Immature natural killer cell (primary cell): ENCODE measurements around the gene RBM33. TPM values are rescaled to one million over a fixed set of nuclear protein-coding genes. Genes with fewer than 3 reads are reported as not detected.

Experiments
- DNase-seq, 3 donors: peaks; one replicate each; pipeline ENCODE4 v3.0.0; 2022; ENCODE audit warnings: mixed read lengths in 1 of 3
- H3K27ac Mint-ChIP-seq, 6 donors: one replicate each; pipeline ENCODE4 v1.8.0; 2020; ENCODE audit warnings: mixed read lengths in 6 of 6, mild to moderate bottlenecking in 5 of 6, inconsistent platforms in 4 of 6, moderate library complexity in 3 of 6
- H3K27me3 Mint-ChIP-seq, 3 donors: one replicate each; pipeline ENCODE4 v1.8.0; 2020 to 2021; ENCODE audit warnings: low read depth in 3 of 3, mild to moderate bottlenecking in 3 of 3, mixed read lengths in 3 of 3, moderate library complexity in 3 of 3, inconsistent platforms in 1 of 3
- H3K36me3 Mint-ChIP-seq, 3 donors: one replicate each; pipeline ENCODE4 v1.8.0; 2020; ENCODE audit warnings: mixed read lengths in 3 of 3, inconsistent platforms in 2 of 3, mild to moderate bottlenecking in 2 of 3
- H3K4me1 Mint-ChIP-seq, 2 donors: one replicate each; pipeline ENCODE4 v1.8.0; 2020; ENCODE audit warnings: inconsistent platforms in 2 of 2, mild to moderate bottlenecking in 2 of 2, mixed read lengths in 2 of 2, moderate library complexity in 1 of 2
- H3K4me3 Mint-ChIP-seq, 5 donors: one replicate each; pipeline ENCODE4 v1.8.0; 2020; ENCODE audit warnings: mild to moderate bottlenecking in 5 of 5, mixed read lengths in 5 of 5, inconsistent platforms in 3 of 5, moderate library complexity in 3 of 5
- H3K9me3 Mint-ChIP-seq, 6 donors: one replicate each; pipeline ENCODE4 v1.8.0; 2020; ENCODE audit warnings: mild to moderate bottlenecking in 6 of 6, mixed read lengths in 6 of 6, inconsistent platforms in 4 of 6, moderate library complexity in 3 of 6
- polyA plus RNA-seq, 3 donors: library from polyadenylated mRNA; unstranded; fragments of 300-500 nt; fragmentation: Illumina TruSeq; gene quantifications; one replicate each; pipeline ENCODE4 v1.2.3, GENCODE V29; 2021

Gene RBM33
- polyA plus RNA-seq, 3 donors from 2014 or later, result 10.9 to 61.5 (median 28.3) TPM

DNA sequence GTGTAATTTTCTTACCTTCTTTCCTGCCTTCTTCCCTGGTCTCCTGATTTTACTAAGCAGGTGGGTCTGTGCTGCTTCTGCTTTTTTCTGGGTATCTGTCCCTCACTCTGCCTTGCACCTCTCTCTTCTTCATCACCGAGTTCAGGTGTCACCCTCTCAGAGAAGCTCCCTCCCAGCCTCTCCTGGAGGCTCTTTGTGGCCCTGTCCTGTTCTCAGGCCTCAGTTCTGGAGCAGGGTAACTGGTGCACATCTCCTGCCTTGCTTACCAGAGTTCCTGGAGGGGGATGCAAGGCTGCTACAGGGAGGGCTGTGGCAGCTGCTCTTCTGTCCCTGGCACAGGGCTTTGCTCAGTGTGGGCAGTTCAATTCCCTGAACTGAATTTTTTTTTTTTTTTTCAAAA, 66.1 kb downstream of the RBM33 start:
- Mint-ChIP-seq H3K4me1 (peaks cover 27 to 38% of the 10 kb centered on the region in 2 donors), H3K27ac (no peak overlapping the region), H3K27me3 (peaks cover 0 to 5% (median 4%) of the 10 kb centered on the region in 3 donors), H3K4me3 (no peak overlapping the region), H3K9me3 (no peaks in the 10 kb centered on the region), H3K36me3 (peaks cover 4 to 21% (median 21%) of the 10 kb centered on the region in 3 donors)
- DNase-seq, result no peak

DNA sequence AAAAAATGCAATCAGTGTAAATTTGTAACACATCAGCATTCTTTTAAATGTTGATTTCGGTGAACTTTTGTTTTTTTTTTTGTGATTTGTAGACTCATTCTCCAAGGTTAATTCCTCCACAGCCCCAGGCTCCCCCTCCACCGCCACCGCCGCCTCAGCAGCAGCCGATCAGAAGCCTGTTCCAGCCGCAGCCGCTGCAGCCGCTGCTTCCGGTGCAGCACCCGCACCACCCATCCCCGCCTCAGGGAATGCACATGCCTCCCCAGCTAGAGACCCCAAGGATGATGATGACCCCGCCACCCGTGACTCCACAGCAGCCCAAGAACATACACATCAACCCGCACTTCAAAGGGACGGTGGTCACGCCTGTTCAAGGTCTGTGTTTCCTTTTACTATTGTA, 66.6 kb downstream of the RBM33 start:
- Mint-ChIP-seq H3K4me3 (no peak overlapping the region), H3K36me3 (peaks cover 4 to 21% (median 21%) of the 10 kb centered on the region in 3 donors), H3K4me1 (peaks cover 27 to 39% of the 10 kb centered on the region in 2 donors), H3K27me3 (peaks cover 0 to 5% (median 4%) of the 10 kb centered on the region in 3 donors), H3K27ac (no peak overlapping the region), H3K9me3 (no peaks in the 10 kb centered on the region)
- no peak for DNase-seq

DNA sequence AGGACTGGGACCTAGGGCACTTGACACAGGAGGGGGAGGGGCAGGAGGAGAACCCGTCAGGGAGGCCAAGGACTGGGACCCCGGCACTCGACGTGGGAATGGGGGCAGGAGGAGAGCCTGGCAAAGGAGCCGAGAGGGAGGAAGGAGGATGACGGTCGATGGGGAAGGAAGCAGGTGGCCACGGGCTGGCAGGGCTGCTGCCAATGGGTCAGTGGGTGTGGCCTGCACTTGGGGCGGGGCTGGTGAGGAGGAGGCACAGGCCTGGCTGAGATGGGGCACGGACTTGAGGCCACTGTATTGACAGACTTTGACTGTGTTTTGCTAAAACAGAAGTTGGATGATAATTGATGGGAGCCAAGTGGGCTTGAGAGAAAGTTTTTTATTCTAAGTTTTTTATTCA, 68.9 kb downstream of the RBM33 start:
- Mint-ChIP-seq H3K4me1 (peaks cover 28 to 53% of the 10 kb centered on the region in 2 donors), H3K36me3 (peaks cover 4 to 21% (median 18%) of the 10 kb centered on the region in 3 donors), H3K4me3 (no peak overlapping the region)

DNA sequence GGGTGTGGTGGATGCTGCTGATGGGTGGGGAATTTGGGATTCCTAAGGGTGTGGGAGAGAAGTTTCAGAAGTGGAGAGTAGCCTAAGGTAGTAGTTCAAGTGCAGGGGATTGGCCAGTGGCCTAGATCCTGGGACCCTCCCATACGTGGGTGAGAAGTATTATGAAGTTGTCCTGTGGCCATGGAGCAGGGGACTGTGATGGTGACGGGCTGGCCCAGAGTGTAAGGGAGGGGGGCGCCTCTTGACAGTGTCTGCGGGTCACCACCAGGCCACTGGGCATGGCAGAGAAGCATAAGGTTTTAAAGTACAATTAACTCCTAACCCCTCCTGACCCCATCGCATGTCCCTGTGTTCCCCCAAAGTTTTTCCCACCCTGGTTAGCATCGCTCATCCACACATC, 70.2 kb downstream of the RBM33 start:
- H3K9me3 Mint-ChIP-seq, result no peaks in the 10 kb centered on the region
- DNase-seq, result no peak
- no peak overlapping the region for H3K4me3 Mint-ChIP-seq
- peak overlapping the region in 4 of 6 donors; percentile 36 to 51 (median 36) for H3K27ac Mint-ChIP-seq
- H3K36me3 Mint-ChIP-seq, result peaks cover 4 to 21% (median 21%) of the 10 kb centered on the region in 3 donors
- H3K27me3 Mint-ChIP-seq, result peaks cover 0 to 5% (median 4%) of the 10 kb centered on the region in 3 donors
- H3K4me1 Mint-ChIP-seq, result peaks cover 28 to 53% of the 10 kb centered on the region in 2 donors

More for the DNA sequence above, 68.9 kb downstream of the RBM33 start:
- DNase-seq, result no peak
- peaks cover 0 to 5% (median 4%) of the 10 kb centered on the region in 3 donors for H3K27me3 Mint-ChIP-seq
- H3K27ac Mint-ChIP-seq, result peak overlapping the region in 5 of 6 donors; percentile 43 to 76 (median 64)
- H3K9me3 Mint-ChIP-seq, result no peaks in the 10 kb centered on the region

DNA sequence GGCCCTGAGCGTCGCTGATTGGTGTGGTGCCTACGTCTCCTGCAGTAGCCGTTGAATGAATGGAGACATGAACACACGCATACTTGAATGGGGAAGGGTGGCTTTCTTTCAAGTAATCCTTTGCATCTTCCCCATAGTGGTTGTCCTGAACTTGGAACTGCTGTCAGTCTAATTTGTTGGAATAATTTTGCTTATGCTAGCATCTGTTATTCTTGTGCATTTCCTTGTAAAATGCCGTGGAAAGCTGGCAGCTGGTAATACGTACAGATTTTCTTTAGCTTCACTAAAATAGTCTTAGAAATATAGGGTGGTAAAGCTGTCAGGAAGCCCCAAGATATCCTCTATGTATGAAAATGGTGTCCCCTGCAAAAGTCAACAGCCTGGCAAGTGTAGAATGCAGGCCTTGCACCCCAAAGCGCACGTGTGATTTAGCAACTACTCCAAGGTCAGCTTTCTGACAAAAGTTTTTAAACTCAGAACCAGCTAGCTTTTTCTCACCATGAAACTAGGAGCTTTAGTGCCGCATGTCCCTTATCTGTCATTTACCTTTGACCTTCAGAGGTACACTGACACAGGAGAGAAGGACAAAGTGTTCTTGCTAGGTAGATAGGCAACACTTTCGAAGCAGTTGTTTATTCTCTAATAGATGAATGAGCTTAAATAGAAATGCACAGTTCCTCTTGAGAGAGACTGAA, 70.8 kb downstream of the RBM33 start:
- Mint-ChIP-seq H3K27ac (peak overlapping the region in 1 of 6 donors; percentile 54), H3K4me1 (peaks cover 32 to 57% of the 10 kb centered on the region in 2 donors), H3K4me3 (no peak overlapping the region), H3K36me3 (peaks cover 4 to 21% (median 21%) of the 10 kb centered on the region in 3 donors), H3K27me3 (peaks cover 0 to 5% (median 4%) of the 10 kb centered on the region in 3 donors), H3K9me3 (no peaks in the 10 kb centered on the region)
- DNase-seq, result no peak

DNA sequence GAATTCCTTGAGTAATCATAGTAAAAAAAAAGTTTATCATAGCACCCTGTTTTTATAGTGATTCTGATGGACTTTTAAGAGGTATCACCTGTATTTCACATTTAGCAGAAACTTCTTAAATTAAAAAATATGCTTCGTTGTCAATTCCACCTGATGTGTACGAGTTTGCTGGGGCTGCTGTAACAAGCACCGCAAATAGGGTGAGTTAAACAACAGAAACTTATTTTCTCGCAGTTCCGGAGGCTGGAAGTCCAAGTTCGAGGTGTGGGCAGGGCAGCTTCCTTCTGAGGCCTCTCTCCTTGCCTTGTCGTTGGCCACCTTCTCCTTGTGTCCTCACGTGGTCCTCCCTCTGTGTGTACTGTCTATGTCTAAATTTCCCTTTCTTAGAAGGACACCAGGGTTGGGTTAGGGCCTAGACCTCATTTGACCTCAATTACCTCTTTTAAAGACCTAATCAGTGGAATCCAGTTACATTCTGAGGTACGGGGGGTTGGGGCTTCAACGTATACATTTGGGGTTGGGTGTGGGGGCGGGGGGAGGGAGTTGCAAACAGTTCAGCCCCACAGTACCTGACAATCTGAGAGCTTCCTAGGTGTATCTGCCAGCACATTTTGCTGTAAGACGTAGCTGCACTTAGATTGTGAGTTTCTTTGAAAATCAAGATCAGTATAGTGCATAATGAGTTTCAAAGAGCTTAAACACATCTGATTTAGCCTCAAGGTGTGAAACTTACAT, 72.7 kb downstream of the RBM33 start:
- peaks cover 0 to 5% (median 4%) of the 10 kb centered on the region in 3 donors for H3K27me3 Mint-ChIP-seq
- peaks cover 46 to 71% of the 10 kb centered on the region in 2 donors for H3K4me1 Mint-ChIP-seq
- DNase-seq, result no peak
- H3K4me3 Mint-ChIP-seq, result no peak overlapping the region
- no peaks in the 10 kb centered on the region for H3K9me3 Mint-ChIP-seq
- no peak overlapping the region for H3K27ac Mint-ChIP-seq
- peaks cover 4 to 18% (median 10%) of the 10 kb centered on the region in 3 donors for H3K36me3 Mint-ChIP-seq

DNA sequence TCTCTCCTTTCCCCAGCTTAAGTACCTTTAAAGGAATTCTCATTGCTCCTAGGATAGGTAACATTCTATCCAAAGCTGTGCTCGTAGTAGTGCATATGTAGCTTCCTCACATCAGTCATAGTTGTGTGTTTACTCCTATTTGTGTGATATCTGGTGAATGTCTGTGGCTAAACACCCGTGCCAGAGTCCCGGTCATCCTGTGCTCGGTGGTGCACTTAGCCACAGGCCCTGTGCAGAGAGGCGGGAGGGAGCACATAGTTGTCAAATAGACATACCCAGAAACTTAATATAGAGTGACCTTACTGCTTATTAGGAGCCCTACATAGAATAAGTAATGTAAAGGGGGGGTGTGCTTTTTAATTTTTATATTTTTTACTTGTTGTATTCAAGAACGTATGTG, 76.6 kb downstream of the RBM33 start:
- Mint-ChIP-seq H3K36me3 (peaks cover 0 to 9% (median 4%) of the 10 kb centered on the region in 3 donors), H3K4me1 (peaks cover 44 to 66% of the 10 kb centered on the region in 2 donors), H3K4me3 (peak overlapping the region in 4 of 5 donors; percentile 1 to 29 (median 26)), H3K27me3 (no peaks in the 10 kb centered on the region), H3K27ac (peak overlapping the region; percentile 12 to 79 (median 74)), H3K9me3 (no peaks in the 10 kb centered on the region)
- DNase-seq, result no peak

DNA sequence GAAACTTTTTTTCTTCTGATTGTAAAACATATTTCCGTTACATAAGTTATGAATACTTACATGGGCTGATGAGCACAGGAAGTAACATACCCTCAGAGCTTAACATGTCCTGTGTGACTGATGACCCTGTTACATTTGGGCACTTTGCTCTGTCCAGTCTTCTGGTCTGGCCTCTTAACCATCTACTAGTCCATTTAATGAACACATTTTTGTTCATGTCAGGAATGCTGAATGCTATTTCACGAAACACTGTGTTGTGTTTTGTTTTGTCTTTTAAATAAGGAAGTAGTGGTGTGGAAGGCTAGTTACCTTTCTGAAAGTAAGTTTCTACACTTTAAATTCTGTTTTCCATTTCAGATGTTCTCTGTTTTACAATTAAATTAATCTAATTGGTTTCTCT, 77.7 kb downstream of the RBM33 start:
- Mint-ChIP-seq H3K4me1 (peaks cover 42 to 61% of the 10 kb centered on the region in 2 donors), H3K36me3 (peaks cover 0 to 9% (median 4%) of the 10 kb centered on the region in 3 donors), H3K27ac (peak overlapping the region; percentile 66 to 92 (median 78)), H3K4me3 (peak overlapping the region; percentile 43 to 69 (median 56)), H3K27me3 (no peaks in the 10 kb centered on the region), H3K9me3 (no peaks in the 10 kb centered on the region)
- peak in 1 of 3 donors; percentile 8 for DNase-seq

DNA sequence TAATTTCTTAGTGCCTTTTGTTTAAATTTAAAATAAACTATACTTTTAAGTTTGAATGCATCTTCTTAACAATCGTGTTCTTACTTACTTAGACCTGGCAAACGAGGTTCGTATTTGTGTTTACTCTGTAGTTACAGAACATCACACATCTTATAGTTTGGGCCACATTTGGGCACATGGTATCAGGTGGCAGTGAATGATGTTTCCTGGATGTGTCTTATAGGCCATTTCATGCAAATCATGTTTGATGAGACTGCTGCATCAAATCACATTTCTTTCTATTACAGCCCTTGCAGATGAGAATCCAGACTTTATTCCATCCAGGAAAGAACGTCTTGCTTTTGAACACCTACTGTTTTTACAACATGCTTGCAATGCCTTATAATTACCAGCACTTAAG, 78.5 kb downstream of the RBM33 start:
- no peaks in the 10 kb centered on the region for H3K27me3 Mint-ChIP-seq

DNA sequence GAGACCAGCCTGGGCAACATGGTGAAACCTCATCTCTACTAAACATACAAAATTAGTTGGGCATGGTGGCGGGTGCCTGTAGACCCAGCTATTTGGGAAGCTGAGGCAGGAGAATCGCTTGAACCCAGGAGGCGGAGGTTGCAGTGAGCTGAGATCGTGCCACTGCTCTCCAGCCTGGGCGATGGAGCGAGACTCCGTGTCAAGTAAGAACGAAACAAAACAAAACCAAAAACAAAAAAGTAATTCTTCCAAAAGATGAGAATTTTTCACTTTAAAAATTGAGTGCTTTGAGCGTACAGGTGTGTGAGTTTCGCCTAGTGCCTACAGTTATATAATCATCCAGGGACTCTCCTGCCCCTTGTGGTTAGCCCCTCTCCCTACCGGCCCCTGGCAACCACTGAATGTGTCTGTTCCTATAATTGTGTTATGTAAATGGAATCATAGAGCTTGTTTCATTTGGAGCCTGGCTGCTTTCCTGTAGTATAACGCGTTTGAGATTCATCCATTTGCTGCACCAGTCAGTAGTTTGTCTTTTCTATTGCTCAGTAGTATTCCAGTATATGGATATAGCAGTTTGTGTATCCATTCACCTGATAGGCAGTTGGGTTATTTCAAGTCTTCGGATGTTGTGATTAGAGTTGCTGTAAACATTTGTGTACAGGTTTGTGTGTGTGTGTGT, 80.0 kb downstream of the RBM33 start:
- Mint-ChIP-seq H3K4me1 (peaks cover 51 to 65% of the 10 kb centered on the region in 2 donors), H3K27me3 (no peaks in the 10 kb centered on the region), H3K4me3 (no peak overlapping the region), H3K27ac (peak overlapping the region in 2 of 6 donors; percentile 49 to 78), H3K36me3 (peaks cover 4 to 14% (median 5%) of the 10 kb centered on the region in 3 donors), H3K9me3 (no peaks in the 10 kb centered on the region)
- DNase-seq, result no peak

More for the DNA sequence above, 78.5 kb downstream of the RBM33 start:
- no peak for DNase-seq
- no peaks in the 10 kb centered on the region for H3K9me3 Mint-ChIP-seq
- H3K36me3 Mint-ChIP-seq, result peaks cover 0 to 9% (median 4%) of the 10 kb centered on the region in 3 donors
- H3K4me3 Mint-ChIP-seq, result no peak overlapping the region
- H3K4me1 Mint-ChIP-seq, result peaks cover 42 to 54% of the 10 kb centered on the region in 2 donors
- H3K27ac Mint-ChIP-seq, result peak overlapping the region in 4 of 6 donors; percentile 43 to 69 (median 48)

DNA sequence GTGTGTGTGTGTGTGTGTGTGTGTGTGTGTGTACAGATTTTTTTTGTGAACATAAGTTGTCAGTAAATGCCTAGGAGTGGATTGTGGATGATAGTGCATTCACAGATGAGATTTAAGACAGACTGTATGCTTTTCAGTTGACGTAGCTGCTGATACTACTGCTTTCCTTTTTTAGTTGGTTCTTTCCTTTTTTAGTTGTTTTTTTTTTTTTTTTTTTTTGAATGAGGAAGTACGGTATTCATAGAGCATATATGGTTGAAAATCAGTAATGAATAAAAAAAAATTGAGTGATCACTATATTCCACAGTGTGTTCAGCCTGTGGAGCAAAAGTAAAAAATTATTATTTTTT, 80.5 kb downstream of the RBM33 start:
- Mint-ChIP-seq H3K36me3 (peaks cover 4 to 18% (median 5%) of the 10 kb centered on the region in 3 donors), H3K27me3 (no peaks in the 10 kb centered on the region), H3K4me3 (no peak overlapping the region), H3K27ac (peak overlapping the region in 2 of 6 donors; percentile 49 to 78), H3K4me1 (peaks cover 53 to 69% of the 10 kb centered on the region in 2 donors), H3K9me3 (no peaks in the 10 kb centered on the region)
- no peak for DNase-seq

DNA sequence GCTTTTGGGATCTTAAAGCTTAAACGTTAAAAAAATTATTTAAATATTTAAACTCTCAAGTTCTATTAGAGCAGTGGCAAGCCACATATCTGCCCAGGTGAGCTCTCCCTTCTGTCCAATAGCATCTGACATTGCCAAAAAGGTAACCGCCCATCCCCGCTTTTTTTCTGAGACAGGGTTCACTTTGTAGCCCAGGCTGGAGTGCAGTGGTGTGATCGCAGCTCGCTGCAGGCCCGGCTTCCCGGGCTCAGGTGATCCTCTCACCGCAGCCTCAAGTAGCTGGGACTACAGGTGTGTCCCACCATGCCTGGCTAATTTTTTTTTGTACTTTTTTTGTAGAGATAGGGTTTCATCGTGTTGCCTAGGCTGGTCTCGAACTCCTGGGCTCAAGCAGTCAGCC, 83.2 kb downstream of the RBM33 start:
- H3K4me1 Mint-ChIP-seq, result peaks cover 36 to 67% of the 10 kb centered on the region in 2 donors
- H3K27ac Mint-ChIP-seq, result no peak overlapping the region
- no peaks in the 10 kb centered on the region for H3K9me3 Mint-ChIP-seq
- peaks cover 0 to 2% (median 0%) of the 10 kb centered on the region in 3 donors for H3K27me3 Mint-ChIP-seq
- peaks cover 4 to 21% (median 5%) of the 10 kb centered on the region in 3 donors for H3K36me3 Mint-ChIP-seq
- H3K4me3 Mint-ChIP-seq, result no peak overlapping the region
- no peak for DNase-seq

DNA sequence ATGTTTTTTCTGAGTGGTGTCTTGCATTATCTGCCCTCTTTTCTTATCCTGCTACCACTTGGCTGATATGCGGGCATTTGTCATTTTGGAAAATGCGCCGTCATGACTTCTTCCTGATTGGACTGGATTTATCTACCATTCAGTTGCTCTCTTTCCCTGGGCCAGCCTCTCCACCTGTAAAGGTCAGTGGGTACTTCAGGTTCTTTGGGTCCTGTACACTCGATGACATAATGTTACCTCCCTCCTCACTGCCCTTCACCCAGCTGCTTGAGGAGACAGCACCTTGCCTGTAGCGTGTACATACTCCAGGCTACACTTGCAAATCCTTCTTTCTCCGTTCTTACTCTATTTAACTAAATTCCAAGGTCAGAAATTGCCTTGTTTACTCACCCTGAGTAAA, 83.7 kb downstream of the RBM33 start:
- Mint-ChIP-seq H3K9me3 (no peaks in the 10 kb centered on the region), H3K36me3 (peaks cover 4 to 21% (median 5%) of the 10 kb centered on the region in 3 donors), H3K27ac (peak overlapping the region in 1 of 6 donors; percentile 73), H3K4me1 (peaks cover 37 to 69% of the 10 kb centered on the region in 2 donors), H3K4me3 (peak overlapping the region in 1 of 5 donors; percentile 18), H3K27me3 (peaks cover 0 to 2% (median 0%) of the 10 kb centered on the region in 3 donors)
- DNase-seq, result no peak
